ENCODE data around the gene TBX18.

TBX18 gene

DNA sequence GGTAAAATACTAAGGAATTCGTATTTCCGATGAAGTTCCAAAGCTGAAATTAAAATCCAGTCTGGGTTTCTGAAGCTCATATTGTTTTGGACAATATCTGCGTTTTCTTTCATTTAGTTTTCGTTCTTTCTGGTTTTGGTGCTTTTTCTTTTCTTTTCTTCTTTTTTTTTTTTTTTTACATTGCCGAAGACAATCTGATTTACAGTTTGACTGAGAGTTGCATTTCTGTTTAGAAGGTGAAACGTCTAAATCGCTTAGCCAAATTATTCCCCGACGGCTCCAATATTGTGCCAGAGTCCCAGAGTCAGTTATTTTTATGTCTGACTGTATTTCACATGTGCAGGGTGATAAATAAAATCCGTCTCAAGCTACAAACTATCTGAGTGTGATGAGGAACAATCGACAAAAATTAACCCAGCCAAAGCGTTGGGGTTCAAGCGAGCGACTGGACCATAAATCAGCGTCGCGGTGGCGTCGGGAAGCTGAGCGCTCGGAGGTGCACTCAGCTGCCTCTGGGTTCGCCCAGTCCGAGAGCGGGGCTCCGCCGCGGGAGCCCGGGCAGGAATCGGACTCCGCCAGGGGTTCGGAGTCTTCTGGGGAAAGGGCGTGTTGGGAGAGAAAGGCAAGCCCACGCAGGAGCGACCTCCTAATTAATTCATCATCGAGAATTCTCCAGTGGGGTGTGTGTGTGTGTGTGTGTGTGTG lies 8.2 kb upstream of the TBX18 start:
- DNase-seq (ENCODE audit: low read depth): no peak

DNA sequence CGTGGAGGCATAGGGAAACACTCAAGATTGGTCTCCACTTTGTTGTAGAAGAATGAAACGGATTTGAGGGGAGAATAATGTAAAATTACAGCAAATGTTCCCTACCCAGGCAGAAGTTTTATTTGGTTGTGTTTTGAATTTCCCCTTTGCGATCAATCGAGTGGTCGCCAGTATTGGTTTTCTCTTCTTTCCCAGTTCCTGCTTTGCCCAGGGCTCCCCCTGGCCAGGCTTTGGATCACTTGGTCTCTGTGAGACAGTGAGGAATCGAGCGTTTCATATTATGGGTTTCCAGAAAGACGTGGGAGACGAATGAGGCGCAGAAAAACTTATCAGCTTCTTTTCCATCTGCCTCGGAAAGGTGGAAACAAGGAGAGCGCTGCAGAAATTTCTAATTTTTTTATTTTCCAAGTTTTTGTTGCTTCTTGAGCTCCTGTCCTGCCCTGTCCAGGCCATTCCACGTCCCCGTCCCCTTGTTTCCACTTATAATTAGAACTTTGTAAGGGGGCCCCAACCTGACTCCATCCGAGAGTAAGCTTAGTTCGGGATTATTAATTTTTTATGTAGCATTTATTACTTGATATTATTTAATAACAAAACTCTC lies 7.5 kb upstream of the TBX18 start:
- DNase-seq (ENCODE audit: low read depth): no peak

- no peak for DNase-seq (ENCODE audit: low read depth)
These were observed 6.8 kb upstream of the TBX18 start for GRCh38 chr6:84771125-84771755.

DNA sequence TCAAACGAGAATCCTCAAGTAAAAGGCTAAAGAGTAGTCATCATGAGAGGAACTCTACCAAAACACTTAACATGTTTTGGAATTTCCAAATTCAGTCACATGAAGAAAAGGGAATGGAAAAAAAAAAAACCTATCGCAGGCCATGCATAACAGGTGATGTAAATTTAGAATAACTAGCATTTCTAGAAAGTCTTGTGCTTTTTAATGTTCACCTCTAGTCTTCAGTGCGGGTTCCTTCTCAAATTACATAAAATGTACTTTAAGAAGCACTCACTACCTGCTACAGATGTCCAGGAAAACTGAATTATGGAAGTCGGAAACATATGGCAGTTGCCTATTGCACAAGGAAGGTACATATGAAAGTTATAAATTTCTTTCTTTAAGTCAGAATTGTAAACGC lies 6.1 kb upstream of the TBX18 start:
- DNase-seq (ENCODE audit: low read depth): no peak

- no peak for DNase-seq (ENCODE audit: low read depth)
These were observed 4.9 kb upstream of the TBX18 start for GRCh38 chr6:84769306-84769705.

- DNase-seq (ENCODE audit: low read depth): no peak
These were observed 4.2 kb upstream of the TBX18 start for GRCh38 chr6:84768442-84769174.

DNA sequence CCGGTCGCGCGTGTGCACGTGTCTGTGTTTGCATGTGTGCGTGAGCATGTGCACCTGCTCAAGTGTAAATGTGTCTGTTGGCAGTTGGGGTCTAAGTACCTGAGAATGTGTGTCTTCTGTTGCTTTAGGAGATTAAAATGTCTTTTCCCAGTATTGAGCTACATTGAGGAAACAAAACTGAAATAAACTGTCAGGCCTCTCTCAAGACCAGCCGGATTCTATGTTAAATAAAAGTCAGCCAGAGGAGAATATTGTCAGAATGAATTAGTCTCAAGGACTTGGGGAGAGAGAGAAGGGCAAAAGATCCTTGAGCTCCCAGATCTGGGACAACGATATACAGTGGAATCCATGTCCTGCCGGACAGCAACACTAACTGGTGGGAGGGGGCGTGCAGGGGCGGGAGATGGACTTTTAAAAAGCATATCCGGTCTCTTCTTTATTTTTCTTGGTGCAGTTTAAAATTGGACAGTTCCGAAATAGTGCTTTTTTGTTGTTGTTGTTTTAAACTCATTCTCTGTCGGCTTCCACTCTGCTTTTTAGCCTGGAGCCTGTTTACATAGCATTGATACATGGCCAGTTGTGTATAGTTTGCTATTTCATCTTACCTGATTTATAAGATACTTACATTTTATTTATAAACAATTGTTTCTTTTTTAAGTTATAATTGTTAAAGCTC lies 3.3 kb upstream of the TBX18 start:
- DNase-seq (ENCODE audit: low read depth): no peak

- no peak for DNase-seq (ENCODE audit: low read depth)
These were observed 2.6 kb upstream of the TBX18 start for GRCh38 chr6:84766799-84767525.

- DNase-seq (ENCODE audit: low read depth): no peak
These were observed 1.9 kb upstream of the TBX18 start for GRCh38 chr6:84766118-84766798.

DNA sequence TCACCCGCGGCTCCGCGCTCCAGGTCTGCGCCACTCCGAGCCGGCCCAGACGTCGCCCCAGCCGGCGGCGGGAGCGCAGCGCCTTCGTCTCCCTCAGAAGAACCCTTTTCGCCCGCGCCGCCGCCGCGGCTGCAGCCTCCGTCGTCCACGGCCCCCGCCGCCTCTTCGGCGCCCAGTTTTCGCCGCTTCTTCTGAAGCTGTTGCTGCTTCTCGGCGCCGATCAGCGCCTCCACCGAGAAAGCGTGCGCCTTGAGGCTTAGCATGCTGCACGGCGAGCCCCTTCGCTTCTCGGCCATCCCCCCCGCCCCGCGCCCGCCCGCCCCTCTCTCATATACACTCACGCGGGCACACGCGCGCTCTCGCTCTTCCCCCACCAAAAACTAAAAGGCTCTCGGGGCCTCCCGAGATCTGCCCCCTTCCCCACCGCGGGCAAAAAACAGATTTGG lies 489 bp downstream of the TBX18 start:
- DNase-seq (ENCODE audit: low read depth): no peak

- DNase-seq (ENCODE audit: low read depth): no peak
These were observed 1.2 kb downstream of the TBX18 start for GRCh38 chr6:84763003-84763885.

DNA sequence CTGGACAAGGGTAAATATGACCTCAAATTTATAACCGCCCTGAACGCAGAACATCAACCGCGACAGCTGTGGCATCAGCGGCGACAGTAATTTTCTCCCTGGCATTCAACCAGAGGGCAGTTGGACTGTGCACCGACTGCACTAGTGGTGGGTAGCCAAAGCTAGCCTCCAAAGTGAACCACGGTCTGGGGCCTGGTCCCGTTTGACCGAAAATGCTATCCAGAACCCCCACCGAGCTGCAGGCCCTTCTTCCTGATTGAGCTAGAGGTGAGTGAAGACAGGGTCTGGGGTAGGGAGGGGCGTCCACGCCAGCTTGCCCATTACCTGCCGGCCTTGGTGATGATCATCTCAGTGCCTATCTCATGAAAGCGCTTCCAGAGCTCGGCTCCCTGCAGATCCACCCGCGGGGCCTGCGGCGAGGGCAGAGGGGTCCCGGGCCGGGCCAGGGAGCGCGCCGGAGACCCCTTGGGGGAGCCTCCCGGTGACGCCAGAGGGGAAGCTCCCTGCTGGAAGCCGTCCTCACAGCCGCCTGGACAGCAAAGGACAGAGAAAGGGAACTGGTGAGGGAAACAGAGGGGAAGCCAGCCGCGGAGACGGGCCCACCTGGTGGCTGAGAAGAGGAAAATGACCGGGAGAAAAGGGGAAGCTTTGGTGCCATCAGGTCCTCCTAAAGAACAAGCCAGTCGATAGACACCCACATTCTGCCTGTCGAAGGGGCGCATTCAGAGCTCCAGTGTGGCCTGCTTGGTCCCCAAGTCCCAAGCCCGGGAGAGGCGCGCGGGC lies 2.0 kb downstream of the TBX18 start:
- DNase-seq (ENCODE audit: low read depth): no peak

DNA sequence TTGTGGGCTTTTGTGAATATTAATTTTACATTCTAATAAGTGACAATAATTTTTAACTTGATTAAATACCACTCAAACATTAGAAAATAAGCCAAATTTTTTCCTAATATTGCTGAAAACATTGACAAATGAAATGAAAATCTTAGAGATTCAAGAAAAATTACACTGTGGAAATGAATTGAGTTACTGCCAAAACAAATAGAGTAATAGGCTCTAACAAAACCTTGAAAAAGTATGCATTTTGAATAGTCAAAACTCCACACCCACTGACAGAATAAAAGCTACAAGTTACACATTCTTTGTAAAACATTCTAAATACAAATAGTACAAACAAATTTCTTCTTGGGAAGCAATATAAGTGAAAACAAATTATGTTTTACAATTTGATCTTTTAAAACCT lies 5.9 kb downstream of the TBX18 start:
- DNase-seq (ENCODE audit: low read depth): no peak

DNA sequence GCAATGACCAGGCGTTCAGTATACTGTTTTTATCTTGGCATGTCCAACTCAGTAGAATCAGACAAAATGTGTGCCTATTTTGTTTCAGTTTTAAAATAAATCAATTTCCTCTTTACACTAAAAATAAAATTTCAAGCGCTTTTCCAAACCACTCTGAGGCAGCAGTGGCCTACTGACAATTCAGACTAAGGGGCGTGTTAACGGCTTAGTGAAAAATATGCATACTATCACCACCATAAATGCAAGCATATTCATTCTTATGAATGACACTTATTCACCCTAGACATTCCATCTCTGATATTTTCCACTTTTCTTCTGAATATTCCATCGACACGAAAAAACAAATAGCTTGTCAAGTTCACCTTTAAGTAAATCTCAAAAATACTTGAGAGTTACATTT lies 7.5 kb downstream of the TBX18 start:
- no peak for DNase-seq (ENCODE audit: low read depth)

DNA sequence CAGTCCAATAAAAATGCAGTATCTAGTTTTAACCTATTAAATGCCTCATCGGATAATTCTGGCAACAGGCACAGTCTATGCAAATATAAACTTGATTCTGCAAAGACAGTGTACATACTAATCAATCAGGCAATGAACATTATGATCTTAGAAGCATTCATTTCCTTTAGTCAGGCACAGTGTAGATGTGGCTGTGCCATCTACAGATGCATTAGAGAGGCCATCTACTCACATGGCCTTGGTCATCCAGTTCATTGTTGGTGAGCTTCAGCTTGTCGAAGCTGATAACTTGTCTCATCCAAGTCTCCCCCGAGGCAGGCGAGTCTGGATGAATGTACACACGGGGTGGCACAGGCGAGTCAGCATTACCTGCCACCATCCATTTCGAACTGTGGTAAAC lies 7.9 kb downstream of the TBX18 start:
- no peak for DNase-seq (ENCODE audit: low read depth)

DNA sequence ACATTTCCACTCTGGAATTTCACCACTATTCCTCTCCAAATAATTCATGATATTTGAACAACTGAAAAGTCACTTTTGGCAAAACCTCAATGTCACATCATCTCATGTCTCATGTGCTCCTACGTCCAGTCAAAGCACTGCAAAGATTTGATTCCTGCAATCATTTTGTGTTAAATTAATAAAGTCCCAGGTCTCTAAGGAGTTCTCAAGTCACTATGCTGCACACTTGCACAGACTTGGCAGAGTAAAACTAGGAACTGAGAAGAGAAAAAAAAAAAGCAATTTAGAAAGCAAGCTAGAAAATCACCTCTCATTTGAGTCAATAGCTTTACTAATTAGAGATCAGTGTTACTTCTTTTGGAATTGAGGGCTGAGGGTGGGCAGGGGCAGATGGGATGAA lies 11.2 kb downstream of the TBX18 start:
- no peak for DNase-seq (ENCODE audit: low read depth)

DNA sequence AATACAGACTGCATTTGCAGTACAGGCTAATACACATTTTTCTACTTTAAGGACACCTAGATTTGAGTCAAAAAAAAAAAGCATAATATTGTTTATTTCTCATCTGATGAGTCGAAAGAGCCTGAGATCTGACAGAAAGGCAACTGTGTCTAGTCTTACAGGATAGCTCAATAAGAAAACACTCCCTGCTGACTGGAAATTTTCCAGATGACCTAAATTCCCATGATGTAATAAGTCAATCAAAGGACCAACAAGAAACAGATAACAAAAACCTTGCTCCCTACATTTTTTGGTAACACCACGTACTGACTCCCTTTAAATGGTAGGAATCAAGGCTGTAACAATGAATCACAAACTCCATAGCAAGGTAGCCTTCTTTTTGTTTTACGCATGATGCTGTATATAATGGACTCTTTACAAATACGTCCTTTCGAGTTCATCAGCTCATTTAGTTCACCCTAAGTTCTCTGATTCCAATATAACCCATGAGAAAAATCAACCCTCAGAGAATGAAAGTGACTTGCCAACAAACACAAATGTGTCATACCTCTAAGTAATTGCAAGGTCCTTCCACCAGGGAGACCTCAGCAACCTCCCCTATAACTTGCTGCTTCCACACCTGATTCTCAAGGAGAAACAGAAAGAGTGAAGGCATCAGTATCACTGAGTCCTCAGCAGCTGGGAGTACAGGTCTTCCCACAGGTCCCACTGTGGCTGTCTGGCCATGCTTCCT lies 12.1 kb downstream of the TBX18 start:
- DNase-seq (ENCODE audit: low read depth): no peak

GRCh38 chr6:84749181-84749580 lies 15.2 kb downstream of the TBX18 start:
- no peak for DNase-seq (ENCODE audit: low read depth)

DNA sequence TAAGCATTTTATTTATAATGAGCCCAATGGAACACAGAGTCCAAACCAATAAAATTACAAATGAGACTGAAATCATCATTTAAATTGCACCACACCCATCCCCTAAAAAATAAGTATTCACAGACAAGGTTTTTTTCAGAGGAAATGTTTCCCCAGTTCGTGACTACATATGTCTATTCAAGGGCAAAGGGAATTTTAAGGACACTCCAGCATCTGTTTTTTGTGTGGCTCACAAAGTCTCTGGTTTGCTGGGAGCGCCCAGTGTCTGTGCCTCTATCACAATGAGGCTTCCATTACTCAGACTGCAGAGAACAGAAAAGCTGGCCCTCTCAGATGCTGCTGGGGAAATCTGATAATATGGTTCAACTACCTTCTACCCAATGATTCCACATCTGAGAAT lies 16.0 kb downstream of the TBX18 start:
- no peak for DNase-seq (ENCODE audit: low read depth)
